ENCODE data around the gene PPARG.

Gene PPARG

GRCh38 chr3:12352253-12352652 lies 63.4 kb downstream of the PPARG start:
- Histone ChIP-seq H3K9me3 (ENCODE audit: control insufficient read depth, insufficient read depth, low read length) (no peaks in the 10 kb centered on the region), H3K9ac (ENCODE audit: low read depth, low read length) (no peak overlapping the region), H3K4me1 (ENCODE audit: control insufficient read depth, insufficient read depth, low read length) (no peaks in the 10 kb centered on the region), H3K36me3 (ENCODE audit: control insufficient read depth, insufficient read depth, low read length) (no peaks in the 10 kb centered on the region), H3K4me3 (ENCODE audit: low read depth, low read length) (no peak overlapping the region), H3K27me3 (ENCODE audit: control insufficient read depth, insufficient read depth, low read length) (no peaks in the 10 kb centered on the region)

- H3K9me3 ChIP-seq (ENCODE audit: control insufficient read depth, insufficient read depth, low read length) = no peaks in the 10 kb centered on the region
- no peak overlapping the region for H3K4me3 ChIP-seq (ENCODE audit: low read depth, low read length)
- H3K36me3 ChIP-seq (ENCODE audit: control insufficient read depth, insufficient read depth, low read length) = no peaks in the 10 kb centered on the region
- no peaks in the 10 kb centered on the region for H3K4me1 ChIP-seq (ENCODE audit: control insufficient read depth, insufficient read depth, low read length)
- no peak overlapping the region for H3K9ac ChIP-seq (ENCODE audit: low read depth, low read length)
- no peaks in the 10 kb centered on the region for H3K27me3 ChIP-seq (ENCODE audit: control insufficient read depth, insufficient read depth, low read length)
These were observed 63.9 kb downstream of the PPARG start for GRCh38 chr3:12352755-12353154.

- no peaks in the 10 kb centered on the region for H3K9me3 ChIP-seq (ENCODE audit: control insufficient read depth, insufficient read depth, low read length)
- H3K36me3 ChIP-seq (ENCODE audit: control insufficient read depth, insufficient read depth, low read length) = no peaks in the 10 kb centered on the region
- no peaks in the 10 kb centered on the region for H3K4me1 ChIP-seq (ENCODE audit: control insufficient read depth, insufficient read depth, low read length)
- H3K4me3 ChIP-seq (ENCODE audit: low read depth, low read length) = no peak overlapping the region
- H3K9ac ChIP-seq (ENCODE audit: low read depth, low read length) = no peak overlapping the region
- H3K27me3 ChIP-seq (ENCODE audit: control insufficient read depth, insufficient read depth, low read length) = no peaks in the 10 kb centered on the region
These were observed 65.1 kb downstream of the PPARG start for GRCh38 chr3:12353796-12354525.

GRCh38 chr3:12356175-12356574 lies 67.3 kb downstream of the PPARG start:
- no peaks in the 10 kb centered on the region for H3K9me3 ChIP-seq (ENCODE audit: control insufficient read depth, insufficient read depth, low read length)
- H3K4me3 ChIP-seq (ENCODE audit: low read depth, low read length) = no peak overlapping the region
- H3K4me1 ChIP-seq (ENCODE audit: control insufficient read depth, insufficient read depth, low read length) = no peaks in the 10 kb centered on the region
- H3K36me3 ChIP-seq (ENCODE audit: control insufficient read depth, insufficient read depth, low read length) = no peaks in the 10 kb centered on the region
- H3K27me3 ChIP-seq (ENCODE audit: control insufficient read depth, insufficient read depth, low read length) = no peaks in the 10 kb centered on the region
- H3K9ac ChIP-seq (ENCODE audit: low read depth, low read length) = no peak overlapping the region

GRCh38 chr3:12356996-12357395 lies 68.1 kb downstream of the PPARG start:
- H3K27me3 ChIP-seq (ENCODE audit: control insufficient read depth, insufficient read depth, low read length) = no peaks in the 10 kb centered on the region
- H3K9ac ChIP-seq (ENCODE audit: low read depth, low read length) = no peak overlapping the region
- H3K4me1 ChIP-seq (ENCODE audit: control insufficient read depth, insufficient read depth, low read length) = no peaks in the 10 kb centered on the region
- no peak overlapping the region for H3K4me3 ChIP-seq (ENCODE audit: low read depth, low read length)
- no peaks in the 10 kb centered on the region for H3K36me3 ChIP-seq (ENCODE audit: control insufficient read depth, insufficient read depth, low read length)
- H3K9me3 ChIP-seq (ENCODE audit: control insufficient read depth, insufficient read depth, low read length) = no peaks in the 10 kb centered on the region

- H3K4me3 ChIP-seq (ENCODE audit: low read depth, low read length) = no peak overlapping the region
- no peaks in the 10 kb centered on the region for H3K36me3 ChIP-seq (ENCODE audit: control insufficient read depth, insufficient read depth, low read length)
- H3K27me3 ChIP-seq (ENCODE audit: control insufficient read depth, insufficient read depth, low read length) = no peaks in the 10 kb centered on the region
- H3K9me3 ChIP-seq (ENCODE audit: control insufficient read depth, insufficient read depth, low read length) = no peaks in the 10 kb centered on the region
- H3K9ac ChIP-seq (ENCODE audit: low read depth, low read length) = no peak overlapping the region
- no peaks in the 10 kb centered on the region for H3K4me1 ChIP-seq (ENCODE audit: control insufficient read depth, insufficient read depth, low read length)
These were observed 68.6 kb downstream of the PPARG start for GRCh38 chr3:12357456-12357855.

GRCh38 chr3:12363397-12364195 lies 74.7 kb downstream of the PPARG start:
- Histone ChIP-seq H3K27me3 (ENCODE audit: control insufficient read depth, insufficient read depth, low read length) (no peaks in the 10 kb centered on the region), H3K9ac (ENCODE audit: low read depth, low read length) (no peak overlapping the region), H3K4me1 (ENCODE audit: control insufficient read depth, insufficient read depth, low read length) (no peaks in the 10 kb centered on the region), H3K9me3 (ENCODE audit: control insufficient read depth, insufficient read depth, low read length) (no peaks in the 10 kb centered on the region), H3K4me3 (ENCODE audit: low read depth, low read length) (no peak overlapping the region), H3K36me3 (ENCODE audit: control insufficient read depth, insufficient read depth, low read length) (no peaks in the 10 kb centered on the region)

GRCh38 chr3:12367346-12367745 lies 78.5 kb downstream of the PPARG start:
- Histone ChIP-seq H3K36me3 (ENCODE audit: control insufficient read depth, insufficient read depth, low read length) (no peaks in the 10 kb centered on the region), H3K4me1 (ENCODE audit: control insufficient read depth, insufficient read depth, low read length) (no peaks in the 10 kb centered on the region), H3K4me3 (ENCODE audit: low read depth, low read length) (no peak overlapping the region), H3K27me3 (ENCODE audit: control insufficient read depth, insufficient read depth, low read length) (no peaks in the 10 kb centered on the region), H3K9me3 (ENCODE audit: control insufficient read depth, insufficient read depth, low read length) (no peaks in the 10 kb centered on the region), H3K9ac (ENCODE audit: low read depth, low read length) (no peak overlapping the region)

GRCh38 chr3:12369029-12369428 lies 80.2 kb downstream of the PPARG start:
- Histone ChIP-seq H3K4me1 (ENCODE audit: control insufficient read depth, insufficient read depth, low read length) (no peaks in the 10 kb centered on the region), H3K36me3 (ENCODE audit: control insufficient read depth, insufficient read depth, low read length) (no peaks in the 10 kb centered on the region), H3K9me3 (ENCODE audit: control insufficient read depth, insufficient read depth, low read length) (no peaks in the 10 kb centered on the region), H3K4me3 (ENCODE audit: low read depth, low read length) (no peak overlapping the region), H3K27me3 (ENCODE audit: control insufficient read depth, insufficient read depth, low read length) (no peaks in the 10 kb centered on the region), H3K9ac (ENCODE audit: low read depth, low read length) (no peak overlapping the region)

- H3K36me3 ChIP-seq (ENCODE audit: control insufficient read depth, insufficient read depth, low read length) = no peaks in the 10 kb centered on the region
- no peaks in the 10 kb centered on the region for H3K27me3 ChIP-seq (ENCODE audit: control insufficient read depth, insufficient read depth, low read length)
- no peaks in the 10 kb centered on the region for H3K9me3 ChIP-seq (ENCODE audit: control insufficient read depth, insufficient read depth, low read length)
- H3K4me3 ChIP-seq (ENCODE audit: low read depth, low read length) = no peak overlapping the region
- H3K4me1 ChIP-seq (ENCODE audit: control insufficient read depth, insufficient read depth, low read length) = no peaks in the 10 kb centered on the region
- H3K9ac ChIP-seq (ENCODE audit: low read depth, low read length) = no peak overlapping the region
These were observed 80.7 kb downstream of the PPARG start for GRCh38 chr3:12369598-12369997.

GRCh38 chr3:12370758-12371157 lies 81.9 kb downstream of the PPARG start:
- H3K4me1 ChIP-seq (ENCODE audit: control insufficient read depth, insufficient read depth, low read length) = no peaks in the 10 kb centered on the region
- no peaks in the 10 kb centered on the region for H3K36me3 ChIP-seq (ENCODE audit: control insufficient read depth, insufficient read depth, low read length)
- H3K9ac ChIP-seq (ENCODE audit: low read depth, low read length) = no peak overlapping the region
- no peak overlapping the region for H3K4me3 ChIP-seq (ENCODE audit: low read depth, low read length)
- no peaks in the 10 kb centered on the region for H3K27me3 ChIP-seq (ENCODE audit: control insufficient read depth, insufficient read depth, low read length)
- H3K9me3 ChIP-seq (ENCODE audit: control insufficient read depth, insufficient read depth, low read length) = no peaks in the 10 kb centered on the region

GRCh38 chr3:12371525-12372140 lies 82.8 kb downstream of the PPARG start:
- H3K36me3 ChIP-seq (ENCODE audit: control insufficient read depth, insufficient read depth, low read length) = no peaks in the 10 kb centered on the region
- H3K4me1 ChIP-seq (ENCODE audit: control insufficient read depth, insufficient read depth, low read length) = no peaks in the 10 kb centered on the region
- no peaks in the 10 kb centered on the region for H3K9me3 ChIP-seq (ENCODE audit: control insufficient read depth, insufficient read depth, low read length)
- H3K4me3 ChIP-seq (ENCODE audit: low read depth, low read length) = no peak overlapping the region
- H3K27me3 ChIP-seq (ENCODE audit: control insufficient read depth, insufficient read depth, low read length) = no peaks in the 10 kb centered on the region
- H3K9ac ChIP-seq (ENCODE audit: low read depth, low read length) = no peak overlapping the region
